ENCODE results near the gene PIGU. TPM values are rescaled to one million over a fixed set of nuclear protein-coding genes. Genes with fewer than 3 reads are reported as not detected.
A peak's percentile ranks its signal among the peaks of the same experiment; 100 is the strongest.

PIGU gene
- polyA plus RNA-seq, 3 donors: 5.8 to 11.3 (median 10.9) TPM

DNA sequence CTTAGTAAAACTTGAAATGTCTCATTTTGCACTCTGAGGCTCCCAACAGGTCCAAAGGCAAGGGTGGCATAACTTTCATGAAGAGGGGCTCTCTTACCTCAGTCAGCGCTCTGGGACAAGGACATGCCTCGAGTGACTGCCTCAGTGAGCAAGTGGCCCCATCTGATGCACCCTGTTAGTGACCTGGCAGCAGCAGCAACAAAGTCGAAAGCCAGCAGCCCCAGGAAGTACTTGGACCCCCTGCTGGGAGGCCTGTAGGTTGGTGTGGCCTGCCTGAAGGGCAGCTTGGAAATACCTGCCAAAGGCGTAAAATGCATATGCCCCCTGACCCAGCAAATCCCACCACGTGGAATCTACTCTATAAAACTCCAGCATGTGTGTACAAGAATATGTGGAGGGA, 105.1 kb downstream of the PIGU start:
- Mint-ChIP-seq H3K9me3 (no peaks in the 10 kb centered on the region), H3K36me3 (peaks cover 26 to 31% of the 10 kb centered on the region in 2 donors), H3K27me3 (ENCODE audit: low read depth in 3 of 3) (no peaks in the 10 kb centered on the region), H3K27ac (peak overlapping the region in 5 of 7 donors; percentile 10 to 90 (median 74)), H3K4me1 (peaks cover 11% of the 10 kb centered on the region), H3K4me3 (no peak overlapping the region)
- Histone ChIP-seq H3K27ac (ENCODE audit: low read depth in 1 of 2, low read length in 2 of 2) (peak overlapping the region in 1 of 2 donors; percentile 63), H3K9ac (ENCODE audit: insufficient read depth, low read length, poor library complexity, severe bottlenecking) (no peak overlapping the region), H3K79me2 (ENCODE audit: insufficient read depth, low read length) (no peaks in the 10 kb centered on the region), H2AFZ (ENCODE audit: insufficient read depth, low read depth, low read length, poor library complexity, severe bottlenecking) (no peak overlapping the region), H3K36me3 (replicated peaks in 1 of 2; ENCODE audit: control insufficient read depth in 1 of 2, insufficient read depth in 2 of 2, low read length in 2 of 2) (peaks cover 9 to 25% of the 10 kb centered on the region in 2 donors), H3K4me3 (replicated peaks in 1 of 3; ENCODE audit: low read depth in 2 of 3, low read length in 3 of 3) (no peak overlapping the region), H3K27me3 (ENCODE audit: control insufficient read depth in 2 of 2, insufficient read depth in 2 of 2, low read length in 2 of 2) (no peaks in the 10 kb centered on the region), H3K9me3 (replicated peaks in 1 of 2; ENCODE audit: control insufficient read depth in 1 of 2, insufficient read depth in 1 of 2, low read length in 2 of 2) (no peaks in the 10 kb centered on the region), H4K20me1 (ENCODE audit: insufficient read depth, low read length) (no peaks in the 10 kb centered on the region), H3K4me1 (ENCODE audit: control insufficient read depth in 1 of 2, insufficient read depth in 2 of 2, low read length in 2 of 2) (peaks cover 6 to 12% of the 10 kb centered on the region in 2 donors), H3K4me2 (replicated peaks; ENCODE audit: extremely low read depth, low read length, poor library complexity, severe bottlenecking) (no peak overlapping the region)
- intact Hi-C loops (cut with micrococcal nuclease): no loop called here
- TF ChIP-seq, protein P1, sequence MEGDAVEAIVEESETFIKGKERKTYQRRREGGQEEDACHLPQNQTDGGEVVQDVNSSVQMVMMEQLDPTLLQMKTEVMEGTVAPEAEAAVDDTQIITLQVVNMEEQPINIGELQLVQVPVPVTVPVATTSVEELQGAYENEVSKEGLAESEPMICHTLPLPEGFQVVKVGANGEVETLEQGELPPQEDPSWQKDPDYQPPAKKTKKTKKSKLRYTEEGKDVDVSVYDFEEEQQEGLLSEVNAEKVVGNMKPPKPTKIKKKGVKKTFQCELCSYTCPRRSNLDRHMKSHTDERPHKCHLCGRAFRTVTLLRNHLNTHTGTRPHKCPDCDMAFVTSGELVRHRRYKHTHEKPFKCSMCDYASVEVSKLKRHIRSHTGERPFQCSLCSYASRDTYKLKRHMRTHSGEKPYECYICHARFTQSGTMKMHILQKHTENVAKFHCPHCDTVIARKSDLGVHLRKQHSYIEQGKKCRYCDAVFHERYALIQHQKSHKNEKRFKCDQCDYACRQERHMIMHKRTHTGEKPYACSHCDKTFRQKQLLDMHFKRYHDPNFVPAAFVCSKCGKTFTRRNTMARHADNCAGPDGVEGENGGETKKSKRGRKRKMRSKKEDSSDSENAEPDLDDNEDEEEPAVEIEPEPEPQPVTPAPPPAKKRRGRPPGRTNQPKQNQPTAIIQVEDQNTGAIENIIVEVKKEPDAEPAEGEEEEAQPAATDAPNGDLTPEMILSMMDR (IDR thresholded peaks at IDR 0.05): no peak
- 100% methylated on average over 3 of the region's 5 CpGs for WGBS (ENCODE audit: insufficient coverage)
- no peak for DNase-seq

DNA sequence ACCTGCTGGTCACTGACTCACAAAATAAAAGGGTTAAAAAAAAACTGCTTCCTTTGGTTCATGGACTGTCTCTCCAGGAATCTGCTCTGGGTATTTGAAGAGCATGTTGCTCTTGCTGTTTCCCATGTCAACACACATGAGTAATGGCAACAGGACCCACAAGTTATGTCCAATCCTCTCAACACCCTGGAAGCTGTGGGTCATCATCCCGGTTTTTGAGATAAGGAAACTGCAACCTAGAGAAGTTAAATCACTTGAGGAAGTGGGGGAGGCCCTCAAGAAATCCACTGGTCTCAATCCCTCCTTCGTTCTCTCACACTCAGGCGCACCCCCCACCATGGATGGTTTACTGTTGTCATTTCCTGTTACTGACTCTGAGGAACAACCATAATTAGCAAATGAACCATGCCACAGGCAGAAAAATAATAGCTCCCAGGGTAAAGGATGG, 106.0 kb downstream of the PIGU start:
- no peak overlapping the region for H3K4me2 ChIP-seq (replicated peaks; ENCODE audit: extremely low read depth, low read length, poor library complexity, severe bottlenecking)
- no peaks in the 10 kb centered on the region for H3K27me3 Mint-ChIP-seq (ENCODE audit: low read depth in 3 of 3)
- H3K4me1 Mint-ChIP-seq: peaks cover 11% of the 10 kb centered on the region
- intact Hi-C loops (cut with micrococcal nuclease): no loop called here
- no peak overlapping the region for H3K4me3 ChIP-seq (replicated peaks in 1 of 3; ENCODE audit: low read depth in 2 of 3, low read length in 3 of 3)
- peak overlapping the region in 1 of 2 donors; percentile 7 for H3K4me3 Mint-ChIP-seq
- H3K27me3 ChIP-seq (ENCODE audit: control insufficient read depth in 2 of 2, insufficient read depth in 2 of 2, low read length in 2 of 2): no peaks in the 10 kb centered on the region
- no peaks in the 10 kb centered on the region for H3K79me2 ChIP-seq (ENCODE audit: insufficient read depth, low read length)
- H4K20me1 ChIP-seq (ENCODE audit: insufficient read depth, low read length): no peaks in the 10 kb centered on the region
- peak overlapping the region in 1 of 2 donors; percentile 63 for H3K27ac ChIP-seq (ENCODE audit: low read depth in 1 of 2, low read length in 2 of 2)
- peak overlapping the region; percentile 20 to 90 (median 61) for H3K27ac Mint-ChIP-seq
- H3K36me3 ChIP-seq (replicated peaks in 1 of 2; ENCODE audit: control insufficient read depth in 1 of 2, insufficient read depth in 2 of 2, low read length in 2 of 2): peaks cover 9 to 25% of the 10 kb centered on the region in 2 donors
- H2AFZ ChIP-seq (ENCODE audit: insufficient read depth, low read depth, low read length, poor library complexity, severe bottlenecking): no peak overlapping the region
- TF ChIP-seq, protein P1 (IDR thresholded peaks at IDR 0.05): no peak
- H3K9me3 Mint-ChIP-seq: no peaks in the 10 kb centered on the region
- no peak overlapping the region for H3K9ac ChIP-seq (ENCODE audit: insufficient read depth, low read length, poor library complexity, severe bottlenecking)
- WGBS (ENCODE audit: insufficient coverage): no CpG with 5 or more reads among the region's 3 CpGs
- H3K36me3 Mint-ChIP-seq: peaks cover 26 to 32% of the 10 kb centered on the region in 2 donors
- DNase-seq: peak; percentile 12 to 79 (median 36)
- peaks cover 6 to 12% of the 10 kb centered on the region in 2 donors for H3K4me1 ChIP-seq (ENCODE audit: control insufficient read depth in 1 of 2, insufficient read depth in 2 of 2, low read length in 2 of 2)
- H3K9me3 ChIP-seq (replicated peaks in 1 of 2; ENCODE audit: control insufficient read depth in 1 of 2, insufficient read depth in 1 of 2, low read length in 2 of 2): no peaks in the 10 kb centered on the region
